ENCODE results near the gene EME2.
"Not testable (repeated sequence)": the region's sequence is repeated elsewhere in the genome, so short reads cannot be mapped to it uniquely, and the experiment has no call there.

Gene EME2

DNA sequence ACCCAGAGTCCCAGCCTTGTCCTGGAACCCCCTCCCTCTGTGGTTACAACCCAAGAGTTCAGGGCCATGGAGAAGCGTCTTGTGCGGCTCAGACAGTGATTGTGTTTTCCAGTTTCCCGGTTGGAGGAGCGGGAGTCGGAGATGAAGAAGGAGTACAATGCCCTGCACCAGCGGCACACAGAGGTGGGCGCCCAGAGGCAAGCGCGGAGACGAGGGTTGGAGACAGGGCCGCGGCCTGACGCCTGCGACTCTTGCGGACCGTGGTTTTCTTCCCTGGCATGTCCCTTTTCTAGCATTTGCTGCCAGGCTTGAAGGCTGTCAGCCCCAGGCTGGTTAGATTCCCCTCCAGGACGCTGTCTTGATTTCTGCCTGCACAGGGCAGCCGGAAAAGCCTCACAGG is 43.6 kb upstream of the EME2 start:
- TF ChIP-seq, protein P1, sequence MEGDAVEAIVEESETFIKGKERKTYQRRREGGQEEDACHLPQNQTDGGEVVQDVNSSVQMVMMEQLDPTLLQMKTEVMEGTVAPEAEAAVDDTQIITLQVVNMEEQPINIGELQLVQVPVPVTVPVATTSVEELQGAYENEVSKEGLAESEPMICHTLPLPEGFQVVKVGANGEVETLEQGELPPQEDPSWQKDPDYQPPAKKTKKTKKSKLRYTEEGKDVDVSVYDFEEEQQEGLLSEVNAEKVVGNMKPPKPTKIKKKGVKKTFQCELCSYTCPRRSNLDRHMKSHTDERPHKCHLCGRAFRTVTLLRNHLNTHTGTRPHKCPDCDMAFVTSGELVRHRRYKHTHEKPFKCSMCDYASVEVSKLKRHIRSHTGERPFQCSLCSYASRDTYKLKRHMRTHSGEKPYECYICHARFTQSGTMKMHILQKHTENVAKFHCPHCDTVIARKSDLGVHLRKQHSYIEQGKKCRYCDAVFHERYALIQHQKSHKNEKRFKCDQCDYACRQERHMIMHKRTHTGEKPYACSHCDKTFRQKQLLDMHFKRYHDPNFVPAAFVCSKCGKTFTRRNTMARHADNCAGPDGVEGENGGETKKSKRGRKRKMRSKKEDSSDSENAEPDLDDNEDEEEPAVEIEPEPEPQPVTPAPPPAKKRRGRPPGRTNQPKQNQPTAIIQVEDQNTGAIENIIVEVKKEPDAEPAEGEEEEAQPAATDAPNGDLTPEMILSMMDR (IDR thresholded peaks at IDR 0.05; ENCODE audit: extremely low read depth, insufficient read depth, missing control alignments): no peak
- no peak for DNase-seq (ENCODE audit: low spot score)
- in situ Hi-C loops (cut with MboI; ENCODE audit: low pct_unique_long_range_greater_than_20kb, low sequenced_read_pairs, unreplicated experiment): no loop called here

DNA sequence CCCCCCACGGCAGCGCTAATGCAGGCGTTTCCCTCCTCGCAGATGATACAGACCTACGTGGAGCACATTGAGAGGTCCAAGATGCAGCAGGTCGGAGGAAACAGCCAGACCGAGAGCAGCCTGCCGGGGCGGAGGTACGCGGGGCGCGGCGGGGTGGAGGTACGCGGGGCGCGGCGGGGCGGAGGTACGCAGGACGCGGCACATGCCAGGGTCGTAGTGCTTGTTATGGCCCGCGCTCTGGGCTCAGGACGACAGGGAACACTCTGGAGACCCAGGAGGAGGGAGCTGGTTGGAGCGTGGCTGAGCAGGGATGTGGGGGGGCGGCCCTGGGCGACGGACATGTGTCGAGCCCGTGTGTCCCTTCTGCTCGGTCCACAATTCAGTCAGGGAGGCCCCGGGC is 43.2 kb upstream of the EME2 start:
- in situ Hi-C loops (cut with MboI; ENCODE audit: low pct_unique_long_range_greater_than_20kb, low sequenced_read_pairs, unreplicated experiment): no loop called here
- DNase-seq (ENCODE audit: low spot score): no peak
- TF ChIP-seq, protein P1 (IDR thresholded peaks at IDR 0.05; ENCODE audit: extremely low read depth, insufficient read depth, missing control alignments): no peak

DNA sequence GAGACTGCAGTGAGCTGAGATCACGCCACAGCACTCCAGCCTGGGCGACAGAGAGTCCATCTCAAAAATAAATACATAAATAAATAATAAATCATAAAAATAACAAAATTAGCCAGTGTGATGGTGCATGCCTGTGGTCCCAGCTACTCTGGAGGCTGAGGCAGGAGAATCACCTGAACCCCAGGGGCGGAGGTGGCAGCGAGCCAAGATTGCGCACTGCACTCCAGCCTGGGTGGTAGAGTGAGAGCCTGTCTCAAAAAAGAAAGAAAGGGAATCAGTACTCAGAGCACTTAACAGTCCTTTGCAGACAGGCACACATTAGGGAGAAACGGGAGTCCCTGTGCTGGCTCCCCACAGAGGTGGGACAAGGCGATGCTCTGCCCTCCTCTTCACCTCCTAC is 41.5 kb upstream of the EME2 start:
- TF ChIP-seq, protein P1 (IDR thresholded peaks at IDR 0.05; ENCODE audit: extremely low read depth, insufficient read depth, missing control alignments): no peak
- in situ Hi-C loops (cut with MboI; ENCODE audit: low pct_unique_long_range_greater_than_20kb, low sequenced_read_pairs, unreplicated experiment): no loop called here
- DNase-seq (ENCODE audit: low spot score): no peak

DNA sequence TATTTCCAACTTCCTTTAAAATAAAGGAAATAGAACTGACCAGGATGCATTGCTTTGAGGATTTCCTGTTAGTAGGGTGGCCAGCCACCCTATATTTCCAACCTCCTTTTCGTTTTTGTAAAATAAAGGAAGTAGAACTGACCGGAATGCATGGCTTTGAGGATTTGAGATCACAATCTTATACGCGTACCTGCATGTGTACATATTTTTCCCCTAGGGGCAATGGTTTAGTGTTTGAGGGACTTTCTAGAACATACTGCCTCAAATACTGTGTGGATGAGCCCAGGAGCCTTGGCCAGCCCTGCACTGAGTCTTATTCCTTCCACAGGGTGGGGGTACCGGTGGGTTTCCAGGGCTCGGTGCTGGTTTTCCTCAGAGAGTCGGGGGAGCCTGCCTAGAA is 41.0 kb upstream of the EME2 start:
- DNase-seq (ENCODE audit: low spot score): no peak
- TF ChIP-seq, protein P1 (IDR thresholded peaks at IDR 0.05; ENCODE audit: extremely low read depth, insufficient read depth, missing control alignments): no peak
- in situ Hi-C loops (cut with MboI; ENCODE audit: low pct_unique_long_range_greater_than_20kb, low sequenced_read_pairs, unreplicated experiment): no loop called here

DNA sequence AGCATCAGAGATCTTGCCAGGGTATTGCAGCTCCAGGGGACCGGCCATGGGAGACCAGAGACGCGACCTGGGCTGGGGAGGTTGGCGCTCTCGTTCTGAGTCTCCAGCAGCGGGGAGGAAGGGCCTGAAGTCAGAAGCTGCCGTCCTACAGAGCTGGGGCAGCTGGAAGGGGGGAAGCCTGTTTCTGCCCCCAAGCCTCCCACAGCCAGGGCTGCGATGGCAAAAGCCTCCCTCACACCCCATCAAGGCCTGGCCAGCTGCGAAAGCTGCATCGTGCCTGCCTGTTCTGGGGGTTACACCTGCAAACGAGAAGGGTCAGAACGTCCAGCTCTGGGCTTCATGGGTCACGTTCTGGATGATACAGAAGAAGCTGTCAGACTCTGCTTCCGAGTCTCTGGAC is 40.5 kb upstream of the EME2 start:
- no peak for DNase-seq (ENCODE audit: low spot score)
- TF ChIP-seq, protein P1 (IDR thresholded peaks at IDR 0.05; ENCODE audit: extremely low read depth, insufficient read depth, missing control alignments): no peak
- in situ Hi-C loops (cut with MboI; ENCODE audit: low pct_unique_long_range_greater_than_20kb, low sequenced_read_pairs, unreplicated experiment): no loop called here

DNA sequence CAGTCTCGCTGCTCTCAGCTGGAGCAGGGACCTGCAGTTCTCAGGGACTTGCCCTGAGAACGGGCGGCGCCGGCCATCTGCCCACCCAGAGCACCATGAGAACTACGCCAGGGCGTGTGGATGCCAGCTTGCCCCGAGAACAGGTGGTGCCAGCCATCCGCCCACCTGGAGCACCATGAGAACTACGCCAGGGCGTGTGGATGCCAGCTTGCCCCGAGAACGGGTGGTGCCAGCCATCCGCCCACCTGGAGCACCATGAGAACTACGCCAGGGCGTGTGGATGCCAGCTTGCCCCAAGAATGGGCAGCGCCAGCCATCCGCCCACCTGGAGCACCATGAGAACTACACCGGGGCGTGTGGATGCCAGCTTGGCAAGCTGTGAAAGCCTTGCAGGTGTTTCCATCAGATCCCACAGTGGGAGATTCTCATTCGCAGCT is 40.0 kb upstream of the EME2 start:
- in situ Hi-C loops (cut with MboI; ENCODE audit: low pct_unique_long_range_greater_than_20kb, low sequenced_read_pairs, unreplicated experiment); DNase-seq (ENCODE audit: low spot score): not testable (repeated sequence)

DNA sequence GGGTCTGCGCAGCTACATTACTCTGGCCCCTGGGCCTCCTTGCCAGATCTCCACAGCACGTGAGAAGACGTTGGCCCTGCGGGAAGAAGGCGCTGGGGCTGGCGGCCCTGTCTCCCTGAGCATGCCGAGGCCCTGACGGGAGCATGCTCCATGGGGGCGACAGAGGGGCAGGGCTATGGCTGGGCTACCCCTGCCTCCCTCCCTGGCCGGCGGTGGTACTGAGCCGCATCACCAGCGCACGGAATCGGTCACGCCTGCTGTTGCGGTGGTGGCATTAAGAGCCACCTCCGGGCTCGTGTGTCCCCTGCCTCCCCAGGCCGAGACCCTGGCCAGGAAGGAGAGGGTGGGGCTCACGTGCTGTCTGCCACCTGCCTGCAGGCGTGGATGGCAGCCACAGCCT is 38.5 kb upstream of the EME2 start:
- DNase-seq (ENCODE audit: low spot score): no peak
- TF ChIP-seq, protein P1 (IDR thresholded peaks at IDR 0.05; ENCODE audit: extremely low read depth, insufficient read depth, missing control alignments): no peak
- in situ Hi-C loops (cut with MboI; ENCODE audit: low pct_unique_long_range_greater_than_20kb, low sequenced_read_pairs, unreplicated experiment): no loop called here

Measured in GM13977 (cell line).